Psoas muscle (tissue), 8 donors: ENCODE results near the gene RAET1G. TPM values are rescaled to one million over a fixed set of nuclear protein-coding genes. Genes with fewer than 3 reads are reported as not detected.
"Not testable (repeated sequence)": the region's sequence is repeated elsewhere in the genome, so short reads cannot be mapped to it uniquely, and the experiment has no call there.

Source experiments
- ATAC-seq, 4 donors: fragments of 200-7000 bp; cut with Tn5 transposase; one replicate each; pipeline ENCODE4 v1.9.1; 2020; ENCODE audit warnings: moderate library complexity in 3 of 4, mild to moderate bottlenecking in 2 of 4
- DNase-seq, 2 donors: peaks; one replicate each; pipeline ENCODE4 v3.0.0-alpha.2; 2020
- H3K27ac ChIP-seq: fragments of 200-600 bp; one replicate; pipeline ENCODE4 v1.8.0; 2022
- H3K27me3 ChIP-seq, 3 donors: fragments of 200-600 bp in 1 of 3; one replicate each; pipeline versions ENCODE4 v1.6.1 to v1.8.0; 2013 to 2022; ENCODE audit warnings: low read length in 2 of 3, mild to moderate bottlenecking in 2 of 3, moderate library complexity in 1 of 3; ENCODE audit not compliant: insufficient read depth in 3 of 3
- H3K36me3 ChIP-seq, 2 donors: fragments of 200-600 bp in 1 of 2; one replicate each; pipeline versions ENCODE4 v1.6.1 to v1.8.0; 2013 to 2022; ENCODE audit warnings: low read depth in 1 of 2, mild to moderate bottlenecking in 1 of 2, moderate library complexity in 1 of 2; ENCODE audit not compliant: insufficient read depth in 1 of 2
- H3K4me1 ChIP-seq: fragments of 200-600 bp; one replicate; pipeline ENCODE4 v1.8.0; 2022
- H3K4me3 ChIP-seq: fragments of 200-600 bp; one replicate; pipeline ENCODE4 v1.8.0; 2022; ENCODE audit warnings: mild to moderate bottlenecking
- H3K9me3 ChIP-seq: fragments of 200-600 bp; one replicate; pipeline ENCODE4 v1.8.0; 2022
- CTCF ChIP-seq: fragments of 200-600 bp; IDR thresholded peaks from one replicate; pipeline ENCODE4 v1.8.0; 2022; ENCODE audit warnings: antibody characterized with exemption
- WGBS, 3 donors: extraction: QIAGEN DNeasy Blood & Tissue Kit; methylation state at CpG; one replicate each; pipeline versions ENCODE4 v1.1.6 to v1.1.7; 2013; 5-methylcytosine and 5-hydroxymethylcytosine counted together
- intact Hi-C, 2 donors: fragments of 100-400 bp; cut with DNase I; formaldehyde crosslinking; loops; one replicate each; pipeline versions ENCODE4 v1.11.0 to v1.14.2; 2022
- polyA plus RNA-seq, 3 donors: library from polyadenylated mRNA; stranded (reverse); fragments of 200-250 nt; gene quantifications; one replicate each; pipeline ENCODE4 v1.2.3, GENCODE V29; 2013
- total RNA-seq, 4 donors: library from RNA; stranded (reverse); fragmentation: NEBNext Ultra II Directional in 2 of 4; extraction: Animal tissue kit (Norgen Biotek cat#: 25700) in 2 of 4; gene quantifications; one replicate each; pipeline versions ENCODE4 v1.2.1 to v1.2.4, GENCODE V29; 2021 to 2023
- donor health status: healthy with polysubstance abuse.
- donor health status: DM: no; HTN: no; CAD: no; lungs with moderate emphysema.
- donor health status: Bipolar disorder and iron deficiency.
- donor health status: healthy.
- donor health status: DM: yes; HTN: yes; CAD: no.
- donor health status: DM: no; HTN: no; CAD: no.
- donor health status: DM: no; HTN: no; CAD: no.
- donor health status: DM: yes; HTN: yes; CAD: no.

The RAET1G gene
- total and polyA plus RNA-seq, 7 donors, result 0.04 to 1.1 (median 0.52) TPM; not detected in 1

- TF ChIP-seq CTCF, result no peak
- intact Hi-C loops, result no loop called here
- H3K9me3 ChIP-seq, result no peaks in the 10 kb centered on the region
- no peaks in the 10 kb centered on the region for H3K36me3 ChIP-seq
- H3K4me3 ChIP-seq, result no peak overlapping the region
- no peak overlapping the region for H3K27ac ChIP-seq
- no peaks in the 10 kb centered on the region for H3K27me3 ChIP-seq
- H3K4me1 ChIP-seq, result no peaks in the 10 kb centered on the region
- peak in 1 of 2 donors; percentile 7 for DNase-seq
- peak in 1 of 4 donors; percentile 46 for ATAC-seq
- WGBS, 3 donors, result 66 to 72% (median 69%) methylated on average over 2 of the region's 2 CpGs
Observed at GRCh38 chr6:149913085-149913484, 9.8 kb downstream of the RAET1G start.

GRCh38 chr6:149912680-149913079 lies 10.2 kb downstream of the RAET1G start:
- H3K4me1 ChIP-seq, H3K4me3 ChIP-seq, H3K9me3 ChIP-seq, ATAC-seq, DNase-seq, H3K27ac ChIP-seq, H3K36me3 ChIP-seq, H3K27me3 ChIP-seq, intact Hi-C loops: not testable (repeated sequence)
- 80 to 89% (median 87%) methylated on average over 3 of the region's 3 CpGs for WGBS, 3 donors

GRCh38 chr6:149910721-149911151 lies 12.2 kb downstream of the RAET1G start:
- Histone ChIP-seq H3K4me1 (no peaks in the 10 kb centered on the region), H3K27me3 (no peaks in the 10 kb centered on the region), H3K4me3 (no peak overlapping the region), H3K27ac (no peak overlapping the region), H3K36me3 (no peaks in the 10 kb centered on the region), H3K9me3 (no peaks in the 10 kb centered on the region)
- peak in 1 of 2 donors; percentile 15 for DNase-seq
- no peak for TF ChIP-seq CTCF
- 95 to 96% (median 95%) methylated on average over 23 of the region's 23 CpGs for WGBS, 3 donors
- intact Hi-C loops, result no loop called here
- ATAC-seq, result no peak

- Histone ChIP-seq H3K4me3 (no peak overlapping the region), H3K9me3 (no peaks in the 10 kb centered on the region), H3K36me3 (no peaks in the 10 kb centered on the region), H3K27me3 (no peaks in the 10 kb centered on the region), H3K4me1 (no peaks in the 10 kb centered on the region), H3K27ac (no peak overlapping the region)
- ATAC-seq, result no peak
- DNase-seq, result no peak
- WGBS, 3 donors, result 92 to 93% (median 93%) methylated on average over 8 to 9 of the region's 9 CpGs
- TF ChIP-seq CTCF, result no peak
- intact Hi-C loops, result no loop called here
Observed at GRCh38 chr6:149909701-149910470, 13.0 kb downstream of the RAET1G start.

GRCh38 chr6:149908480-149908879 lies 14.4 kb downstream of the RAET1G start:
- H3K4me1 ChIP-seq, H3K36me3 ChIP-seq, H3K27ac ChIP-seq, DNase-seq, intact Hi-C loops, H3K9me3 ChIP-seq, H3K27me3 ChIP-seq, H3K4me3 ChIP-seq, ATAC-seq: not testable (repeated sequence)
- 83 to 90% (median 85%) methylated on average over 4 of the region's 4 CpGs for WGBS, 3 donors
